ENCODE results near the gene LRP3.
"Not testable (repeated sequence)": the region's sequence is repeated elsewhere in the genome, so short reads cannot be mapped to it uniquely, and the experiment has no call there.

LRP3 gene

GRCh38 chr19:33176670-33177416 is 17.3 kb upstream of the LRP3 start:
- DNase-seq (ENCODE audit: low read depth): peak; percentile 94

GRCh38 chr19:33177417-33177979 is 16.6 kb upstream of the LRP3 start:
- DNase-seq (ENCODE audit: low read depth): no peak

- no peak for DNase-seq (ENCODE audit: low read depth)
Measured at GRCh38 chr19:33186431-33187182, 7.5 kb upstream of the LRP3 start.

- no peak for DNase-seq (ENCODE audit: low read depth)
Measured at GRCh38 chr19:33187183-33187540, 7.0 kb upstream of the LRP3 start.

- DNase-seq (ENCODE audit: low read depth): no peak
Measured at GRCh38 chr19:33189453-33189852, 4.7 kb upstream of the LRP3 start.

- not testable (repeated sequence) for DNase-seq (ENCODE audit: low read depth)
Measured at GRCh38 chr19:33191092-33191491, 3.0 kb upstream of the LRP3 start.

GRCh38 chr19:33191501-33191900 is 2.6 kb upstream of the LRP3 start:
- no peak for DNase-seq (ENCODE audit: low read depth)

- DNase-seq (ENCODE audit: low read depth): no peak
Measured at GRCh38 chr19:33192010-33192409, 2.1 kb upstream of the LRP3 start.

- no peak for DNase-seq (ENCODE audit: low read depth)
Measured at GRCh38 chr19:33193269-33193864, 763 bp upstream of the LRP3 start.

- DNase-seq (ENCODE audit: low read depth): no peak
Measured at GRCh38 chr19:33194532-33194885, 379 bp downstream of the LRP3 start.

GRCh38 chr19:33194886-33195644 is 935 bp downstream of the LRP3 start:
- no peak for DNase-seq (ENCODE audit: low read depth)

- DNase-seq (ENCODE audit: low read depth): no peak
Measured at GRCh38 chr19:33195645-33196347, 1.7 kb downstream of the LRP3 start.

GRCh38 chr19:33196446-33197193 is 2.5 kb downstream of the LRP3 start:
- no peak for DNase-seq (ENCODE audit: low read depth)

- no peak for DNase-seq (ENCODE audit: low read depth)
Measured at GRCh38 chr19:33197591-33198000, 3.5 kb downstream of the LRP3 start.

GRCh38 chr19:33198169-33198568 is 4.0 kb downstream of the LRP3 start:
- DNase-seq (ENCODE audit: low read depth): no peak

GRCh38 chr19:33199441-33200265 is 5.5 kb downstream of the LRP3 start:
- DNase-seq (ENCODE audit: low read depth): no peak

- DNase-seq (ENCODE audit: low read depth): no peak
Measured at GRCh38 chr19:33201473-33201872, 7.3 kb downstream of the LRP3 start.

GRCh38 chr19:33201886-33202545 is 7.9 kb downstream of the LRP3 start:
- DNase-seq (ENCODE audit: low read depth): no peak

All from activated T-helper 9 cell treated with anti-CD3 and anti-CD28 coated beads, Interleukin-2, amount 50 U/mL, for 16 hours (primary cell).